Mesendoderm (in vitro differentiated cells): ENCODE data around the gene TKFC.

ENCODE experiments used
- DNase-seq: peaks from one replicate; pipeline ENCODE4 v3.0.0; 2013
- H2AK5ac ChIP-seq: 2 replicates; pipeline ENCODE4 v1.6.1; 2013; ENCODE audit warnings: low read length, inconsistent platforms
- H2BK120ac ChIP-seq: 2 replicates; pipeline ENCODE4 v1.6.1; 2013; ENCODE audit warnings: low read depth, mild to moderate bottlenecking, low read length, moderate library complexity, mixed read lengths
- H2BK15ac ChIP-seq: replicated peaks from 2 replicates; pipeline ENCODE4 v1.6.1; 2013; ENCODE audit warnings: low read depth, mild to moderate bottlenecking, moderate library complexity
- H2BK5ac ChIP-seq: 2 replicates; pipeline ENCODE4 v1.6.1; 2013; ENCODE audit warnings: low read length, inconsistent platforms
- H3K18ac ChIP-seq: 2 replicates; pipeline ENCODE4 v1.6.1; 2013; ENCODE audit warnings: mild to moderate bottlenecking, low read length, mixed read lengths
- H3K23ac ChIP-seq: one replicate; pipeline ENCODE4 v1.6.1; 2013; ENCODE audit warnings: low read length
- H3K27ac ChIP-seq: 2 replicates; pipeline ENCODE4 v1.5.1; 2013; ENCODE audit warnings: low read depth, mild to moderate bottlenecking, inconsistent platforms, low read length, moderate library complexity
- H3K27me3 ChIP-seq: 2 replicates; pipeline ENCODE4 v1.6.1; 2013; ENCODE audit warnings: low read length, control low read depth, mild to moderate bottlenecking, inconsistent platforms; ENCODE audit not compliant: insufficient read depth, poor library complexity
- H3K36me3 ChIP-seq: 2 replicates; pipeline ENCODE4 v1.6.1; 2013; ENCODE audit warnings: low read length, inconsistent platforms; ENCODE audit not compliant: control insufficient read depth, insufficient read depth
- H3K4ac ChIP-seq: one replicate; pipeline ENCODE4 v1.6.1; 2013; ENCODE audit warnings: low read depth, mild to moderate bottlenecking, low read length, moderate library complexity
- H3K4me1 ChIP-seq: 2 replicates; pipeline ENCODE4 v1.6.1; 2013; ENCODE audit warnings: low read depth, low read length, inconsistent platforms; ENCODE audit not compliant: control insufficient read depth
- H3K4me2 ChIP-seq: 2 replicates; pipeline ENCODE4 v1.6.1; 2013; ENCODE audit warnings: low read length
- H3K4me3 ChIP-seq: 2 replicates; pipeline ENCODE4 v1.5.1; 2013; ENCODE audit warnings: mild to moderate bottlenecking, low read length
- H3K56ac ChIP-seq: one replicate; pipeline ENCODE4 v1.6.1; 2013; ENCODE audit warnings: low read length
- H3K79me1 ChIP-seq: 2 replicates; pipeline ENCODE4 v1.6.1; 2013; ENCODE audit warnings: low read length, inconsistent platforms
- H3K79me2 ChIP-seq: 2 replicates; pipeline ENCODE4 v1.6.1; 2013; ENCODE audit warnings: mild to moderate bottlenecking, low read length; ENCODE audit not compliant: control insufficient read depth, insufficient read depth
- H3K9ac ChIP-seq: 2 replicates; pipeline ENCODE4 v1.6.1; 2013; ENCODE audit warnings: low read length, inconsistent platforms
- H4K5ac ChIP-seq: one replicate; pipeline ENCODE4 v1.6.1; 2013; ENCODE audit warnings: low read length
- H4K8ac ChIP-seq: one replicate; pipeline ENCODE4 v1.6.1; 2013; ENCODE audit warnings: low read depth, mild to moderate bottlenecking, control low read depth, low read length, moderate library complexity
- WGBS: extraction: QIAGEN DNeasy Blood & Tissue Kit; methylation state at CpG from one replicate; pipeline ENCODE4 v1.1.7; 2013; ENCODE audit warnings: low lambda C conversion rate, missing lambda C conversion rate; ENCODE audit not compliant: insufficient coverage; ENCODE audit errors: extremely low coverage; 5-methylcytosine and 5-hydroxymethylcytosine counted together

Gene TKFC

DNA sequence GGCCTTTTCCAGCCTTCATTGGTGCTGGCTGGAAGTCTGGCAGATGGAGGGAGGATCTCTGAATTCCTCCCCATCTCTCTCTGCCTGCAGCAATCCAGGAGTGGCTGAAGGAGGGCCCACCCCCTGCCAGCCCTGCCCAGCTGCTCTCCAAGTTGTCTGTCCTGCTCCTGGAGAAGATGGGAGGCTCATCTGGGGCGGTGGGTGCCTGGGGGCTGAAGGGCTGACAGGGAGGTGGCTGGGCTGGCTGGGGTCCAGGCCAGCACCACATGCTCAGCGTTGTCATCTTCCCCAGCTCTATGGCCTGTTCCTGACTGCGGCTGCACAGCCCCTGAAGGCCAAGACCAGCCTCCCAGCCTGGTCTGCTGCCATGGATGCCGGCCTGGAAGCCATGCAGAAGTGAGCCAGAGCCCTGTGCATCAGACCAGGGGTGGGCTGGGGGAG, 12.2 kb downstream of the TKFC start:
- H3K79me1 ChIP-seq = no peaks in the 10 kb centered on the region
- no peak overlapping the region for H2BK5ac ChIP-seq
- no peaks in the 10 kb centered on the region for H3K27me3 ChIP-seq
- no peak overlapping the region for H4K5ac ChIP-seq
- H2AK5ac ChIP-seq = no peak overlapping the region
- no peak overlapping the region for H3K27ac ChIP-seq
- H3K9ac ChIP-seq = no peak overlapping the region
- H3K4me1 ChIP-seq = no peaks in the 10 kb centered on the region
- H3K56ac ChIP-seq = no peak overlapping the region
- H3K36me3 ChIP-seq = peaks cover 3% of the 10 kb centered on the region
- no peak overlapping the region for H3K4me2 ChIP-seq
- H4K8ac ChIP-seq = no peak overlapping the region
- no peak overlapping the region for H3K23ac ChIP-seq
- H3K18ac ChIP-seq = no peak overlapping the region
- no peak overlapping the region for H3K4me3 ChIP-seq
- DNase-seq = peak; percentile 19
- WGBS = no CpG with 5 or more reads among the region's 4 CpGs
- no peak overlapping the region for H2BK120ac ChIP-seq
- no peak overlapping the region for H2BK15ac ChIP-seq
- no peak overlapping the region for H3K4ac ChIP-seq
- no peaks in the 10 kb centered on the region for H3K79me2 ChIP-seq

DNA sequence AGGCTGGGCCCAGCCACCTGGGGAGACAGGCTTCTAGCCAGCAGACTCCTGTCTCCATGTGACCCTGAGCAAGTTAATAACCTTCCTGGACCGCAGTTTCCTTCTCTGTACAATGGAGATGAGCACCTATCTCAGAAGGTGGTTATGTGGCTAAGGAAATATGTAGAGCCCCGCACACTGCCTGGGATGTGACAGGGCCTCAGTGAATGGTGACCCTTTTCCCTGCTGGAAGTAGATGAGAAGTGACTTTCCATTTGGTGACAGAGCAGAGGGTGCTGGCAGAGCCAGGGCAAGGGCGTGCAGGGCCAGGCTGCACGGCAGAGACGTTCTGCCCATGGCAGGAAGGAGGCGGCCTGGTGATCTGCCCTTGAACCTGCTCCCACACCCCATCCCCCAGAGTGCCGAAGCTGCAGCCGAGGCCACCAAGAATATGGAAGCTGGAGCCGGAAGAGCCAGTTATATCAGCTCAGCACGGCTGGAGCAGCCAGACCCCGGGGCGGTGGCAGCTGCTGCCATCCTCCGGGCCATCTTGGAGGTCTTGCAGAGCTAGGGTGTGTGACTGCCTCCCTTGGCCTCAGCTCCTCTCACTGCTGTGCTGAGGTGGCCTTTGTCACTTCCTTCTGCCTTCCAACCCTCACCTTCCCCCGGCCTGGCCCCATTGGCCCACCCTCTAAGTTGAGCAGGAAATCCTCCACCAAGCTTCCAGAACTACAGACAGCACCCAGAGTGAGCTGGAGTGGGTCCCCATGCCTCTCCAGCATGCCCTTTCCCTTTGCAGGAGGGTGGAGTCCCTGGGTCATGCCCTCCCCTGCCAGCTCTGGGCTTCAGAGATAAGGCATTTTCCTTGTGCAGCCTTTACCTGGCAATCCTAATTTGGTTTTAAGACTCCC, 13.2 kb downstream of the TKFC start:
- Histone ChIP-seq H3K4me3 (no peak overlapping the region), H3K27me3 (no peaks in the 10 kb centered on the region), H3K36me3 (peaks cover 3% of the 10 kb centered on the region), H4K8ac (no peak overlapping the region), H3K4me2 (no peak overlapping the region), H3K23ac (no peak overlapping the region), H3K4me1 (no peaks in the 10 kb centered on the region), H2AK5ac (no peak overlapping the region), H3K9ac (no peak overlapping the region), H3K79me1 (no peaks in the 10 kb centered on the region), H3K4ac (no peak overlapping the region), H3K56ac (no peak overlapping the region), H2BK120ac (no peak overlapping the region), H2BK15ac (no peak overlapping the region), H2BK5ac (no peak overlapping the region), H4K5ac (no peak overlapping the region), H3K79me2 (no peaks in the 10 kb centered on the region), H3K27ac (no peak overlapping the region), H3K18ac (no peak overlapping the region)
- no CpG with 5 or more reads among the region's 14 CpGs for WGBS
- DNase-seq = no peak

DNA sequence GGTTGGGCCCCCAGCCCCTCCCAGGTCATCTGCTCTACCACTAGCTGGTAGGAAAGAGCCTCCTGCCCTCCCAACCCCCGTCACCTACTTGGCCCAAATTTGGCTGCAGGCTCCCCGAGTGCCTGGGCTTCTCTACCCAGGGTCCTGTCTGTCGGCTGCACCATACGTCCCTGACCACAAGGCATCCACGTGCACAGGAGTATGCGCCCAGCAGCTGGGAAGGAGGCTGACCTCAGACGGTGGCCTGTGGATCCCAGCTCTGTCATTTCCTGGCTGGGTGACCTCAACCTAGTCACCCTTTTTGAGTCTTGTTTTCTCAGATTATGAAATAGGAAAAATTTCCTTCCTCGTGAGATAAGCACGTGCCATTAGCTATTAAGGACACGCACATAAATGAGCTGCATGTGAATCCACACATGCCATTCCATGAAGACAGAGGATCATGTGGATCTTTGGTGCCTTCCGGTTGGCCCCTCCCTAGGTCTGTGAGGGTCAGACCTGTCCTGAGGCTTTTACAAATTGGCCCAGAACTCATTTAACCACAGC, 15.0 kb downstream of the TKFC start:
- Histone ChIP-seq H3K27me3 (no peaks in the 10 kb centered on the region), H3K23ac (no peak overlapping the region), H2AK5ac (no peak overlapping the region), H3K79me1 (no peaks in the 10 kb centered on the region), H2BK120ac (no peak overlapping the region), H2BK5ac (no peak overlapping the region), H3K79me2 (no peaks in the 10 kb centered on the region), H3K27ac (no peak overlapping the region), H3K4me2 (no peak overlapping the region), H3K36me3 (peaks cover 3% of the 10 kb centered on the region), H3K18ac (no peak overlapping the region), H4K8ac (no peak overlapping the region), H3K56ac (no peak overlapping the region), H4K5ac (no peak overlapping the region), H2BK15ac (no peak overlapping the region), H3K4me1 (no peaks in the 10 kb centered on the region), H3K9ac (no peak overlapping the region), H3K4ac (no peak overlapping the region), H3K4me3 (no peak overlapping the region)
- WGBS = no CpG with 5 or more reads among the region's 11 CpGs
- DNase-seq = peak; percentile 6

DNA sequence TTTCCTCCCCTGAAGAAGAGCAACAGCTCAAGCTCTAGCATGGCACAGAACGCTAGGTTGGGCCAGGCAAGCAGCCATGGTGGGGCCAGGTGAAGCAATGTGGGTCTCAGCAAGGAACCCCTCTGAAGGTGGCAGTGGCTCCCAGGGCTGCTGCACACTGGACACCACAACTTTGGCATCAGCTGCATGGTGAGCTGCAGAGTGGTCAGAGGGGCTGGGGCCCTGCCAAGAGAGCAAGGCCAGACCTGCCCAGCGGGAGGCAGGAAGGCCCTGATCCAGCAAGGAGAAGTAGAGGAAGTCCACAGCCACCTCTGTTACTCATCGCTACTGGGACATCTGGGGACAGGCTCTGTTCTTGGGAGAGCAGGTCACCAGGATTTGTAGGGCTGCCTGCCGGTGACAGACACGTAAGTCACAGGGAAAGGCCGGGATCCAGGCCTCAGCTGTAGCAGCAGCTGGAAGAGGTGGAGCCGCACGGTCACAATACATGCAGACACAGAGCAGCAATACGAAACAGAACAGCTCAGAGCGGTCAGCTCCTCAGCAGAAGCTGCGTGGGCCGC, 16.2 kb downstream of the TKFC start:
- Histone ChIP-seq H3K27me3 (no peaks in the 10 kb centered on the region), H3K79me1 (no peaks in the 10 kb centered on the region), H2AK5ac (no peak overlapping the region), H3K4me1 (no peaks in the 10 kb centered on the region), H3K4me2 (no peak overlapping the region), H3K27ac (no peak overlapping the region), H2BK15ac (no peak overlapping the region), H3K79me2 (no peaks in the 10 kb centered on the region), H3K9ac (no peak overlapping the region), H2BK5ac (no peak overlapping the region), H4K8ac (no peak overlapping the region), H3K56ac (no peak overlapping the region), H3K4me3 (no peak overlapping the region), H3K36me3 (peaks cover 3% of the 10 kb centered on the region), H4K5ac (no peak overlapping the region), H3K4ac (no peak overlapping the region), H2BK120ac (no peak overlapping the region), H3K23ac (no peak overlapping the region), H3K18ac (no peak overlapping the region)
- WGBS = no CpG with 5 or more reads among the region's 12 CpGs
- DNase-seq = no peak

DNA sequence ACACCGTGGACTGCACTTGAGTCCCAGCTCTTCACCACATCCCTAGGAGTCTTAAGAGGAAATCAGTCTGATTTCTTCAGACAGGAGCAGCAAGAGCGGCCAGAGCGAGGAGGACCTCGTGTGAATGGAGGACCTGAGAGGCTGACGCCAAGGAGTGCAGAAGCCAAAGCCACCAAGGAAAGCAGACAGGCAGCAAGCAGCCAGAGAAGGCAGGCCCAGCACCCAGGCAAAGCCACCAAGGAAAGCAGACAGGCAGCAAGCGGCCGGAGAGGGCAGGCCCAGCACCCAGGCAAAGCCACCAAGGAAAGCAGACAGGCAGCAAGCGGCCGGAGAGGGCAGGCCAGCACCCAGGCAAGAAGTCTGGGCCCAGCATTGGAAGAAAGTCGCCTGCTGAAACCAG, 16.9 kb downstream of the TKFC start:
- no peak for DNase-seq
- Histone ChIP-seq H3K4ac (no peak overlapping the region), H2BK5ac (no peak overlapping the region), H3K27me3 (no peaks in the 10 kb centered on the region), H2BK120ac (no peak overlapping the region), H3K36me3 (peaks cover 3% of the 10 kb centered on the region), H3K23ac (no peak overlapping the region), H3K56ac (no peak overlapping the region), H2BK15ac (no peak overlapping the region), H3K18ac (no peak overlapping the region), H3K4me1 (no peaks in the 10 kb centered on the region), H3K79me2 (no peaks in the 10 kb centered on the region), H3K27ac (no peak overlapping the region), H3K4me2 (no peak overlapping the region), H3K9ac (no peak overlapping the region), H3K79me1 (no peaks in the 10 kb centered on the region), H4K5ac (no peak overlapping the region), H4K8ac (no peak overlapping the region), H2AK5ac (no peak overlapping the region), H3K4me3 (no peak overlapping the region)
- WGBS = no CpG with 5 or more reads among the region's 10 CpGs
